ENCODE measurements around the gene NIP7.

The NIP7 gene

GRCh38 chr16:69340095-69340644, 598 bp downstream of the NIP7 start:
- TF ChIP-seq, protein P1, sequence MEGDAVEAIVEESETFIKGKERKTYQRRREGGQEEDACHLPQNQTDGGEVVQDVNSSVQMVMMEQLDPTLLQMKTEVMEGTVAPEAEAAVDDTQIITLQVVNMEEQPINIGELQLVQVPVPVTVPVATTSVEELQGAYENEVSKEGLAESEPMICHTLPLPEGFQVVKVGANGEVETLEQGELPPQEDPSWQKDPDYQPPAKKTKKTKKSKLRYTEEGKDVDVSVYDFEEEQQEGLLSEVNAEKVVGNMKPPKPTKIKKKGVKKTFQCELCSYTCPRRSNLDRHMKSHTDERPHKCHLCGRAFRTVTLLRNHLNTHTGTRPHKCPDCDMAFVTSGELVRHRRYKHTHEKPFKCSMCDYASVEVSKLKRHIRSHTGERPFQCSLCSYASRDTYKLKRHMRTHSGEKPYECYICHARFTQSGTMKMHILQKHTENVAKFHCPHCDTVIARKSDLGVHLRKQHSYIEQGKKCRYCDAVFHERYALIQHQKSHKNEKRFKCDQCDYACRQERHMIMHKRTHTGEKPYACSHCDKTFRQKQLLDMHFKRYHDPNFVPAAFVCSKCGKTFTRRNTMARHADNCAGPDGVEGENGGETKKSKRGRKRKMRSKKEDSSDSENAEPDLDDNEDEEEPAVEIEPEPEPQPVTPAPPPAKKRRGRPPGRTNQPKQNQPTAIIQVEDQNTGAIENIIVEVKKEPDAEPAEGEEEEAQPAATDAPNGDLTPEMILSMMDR (conservative IDR thresholded peaks at IDR 0.05; ENCODE audit: low read depth, low read length) = no peak
- Histone ChIP-seq H3K9ac (peak overlapping the region; percentile 87), H3K36me3 (ENCODE audit: insufficient read depth) (peaks cover 9% of the 10 kb centered on the region; the same call in 1 of the 2 replicates), H3K27ac (peak overlapping the region; percentile 72), H3K4me3 (IDR thresholded peaks at IDR 0.05; ENCODE audit: insufficient read depth, low read depth, low read length) (no peak overlapping the region), H3K4me2 (peak overlapping the region; percentile 83), H3K4me1 (ENCODE audit: low read depth, poor library complexity, severe bottlenecking) (peaks cover 24% of the 10 kb centered on the region), H4K20me1 (ENCODE audit: insufficient read depth) (no peaks in the 10 kb centered on the region), H3K79me2 (ENCODE audit: insufficient read depth, low read depth) (peaks cover 38% of the 10 kb centered on the region), H2AFZ (ENCODE audit: low read depth) (peak overlapping the region; percentile 69), H3K27me3 (ENCODE audit: insufficient read depth, low read depth) (no peaks in the 10 kb centered on the region)

- Histone ChIP-seq H3K4me3 (IDR thresholded peaks at IDR 0.05; ENCODE audit: insufficient read depth, low read depth, low read length) (no peak overlapping the region), H3K4me1 (ENCODE audit: low read depth, poor library complexity, severe bottlenecking) (peaks cover 16% of the 10 kb centered on the region), H3K36me3 (ENCODE audit: insufficient read depth) (peaks cover 9% of the 10 kb centered on the region; the same call in 1 of the 2 replicates)
These were observed 4.6 kb downstream of the NIP7 start for GRCh38 chr16:69344171-69344570.

GRCh38 chr16:69345923-69346322, 6.4 kb downstream of the NIP7 start:
- Histone ChIP-seq H2AFZ (ENCODE audit: low read depth) (no peak overlapping the region), H3K79me2 (ENCODE audit: insufficient read depth, low read depth) (peaks cover 15% of the 10 kb centered on the region), H3K4me2 (no peak overlapping the region), H3K27ac (no peak overlapping the region), H3K27me3 (ENCODE audit: insufficient read depth, low read depth) (no peaks in the 10 kb centered on the region), H4K20me1 (ENCODE audit: insufficient read depth) (no peaks in the 10 kb centered on the region), H3K36me3 (ENCODE audit: insufficient read depth) (peaks cover 9% of the 10 kb centered on the region; the same call in 1 of the 2 replicates), H3K4me1 (ENCODE audit: low read depth, poor library complexity, severe bottlenecking) (peaks cover 11% of the 10 kb centered on the region), H3K4me3 (IDR thresholded peaks at IDR 0.05; ENCODE audit: insufficient read depth, low read depth, low read length) (no peak overlapping the region), H3K9ac (no peak overlapping the region)
- TF ChIP-seq, protein P1 (conservative IDR thresholded peaks at IDR 0.05; ENCODE audit: low read depth, low read length) = no peak

More at GRCh38 chr16:69344171-69344570, 4.6 kb downstream of the NIP7 start:
- TF ChIP-seq, protein P1 (conservative IDR thresholded peaks at IDR 0.05; ENCODE audit: low read depth, low read length) = no peak
- no peak overlapping the region for H3K27ac ChIP-seq
- no peak overlapping the region for H3K9ac ChIP-seq
- no peak overlapping the region for H3K4me2 ChIP-seq
- H4K20me1 ChIP-seq (ENCODE audit: insufficient read depth) = no peaks in the 10 kb centered on the region
- H3K79me2 ChIP-seq (ENCODE audit: insufficient read depth, low read depth) = peaks cover 28% of the 10 kb centered on the region
- no peak overlapping the region for H2AFZ ChIP-seq (ENCODE audit: low read depth)
- H3K27me3 ChIP-seq (ENCODE audit: insufficient read depth, low read depth) = no peaks in the 10 kb centered on the region

DNA sequence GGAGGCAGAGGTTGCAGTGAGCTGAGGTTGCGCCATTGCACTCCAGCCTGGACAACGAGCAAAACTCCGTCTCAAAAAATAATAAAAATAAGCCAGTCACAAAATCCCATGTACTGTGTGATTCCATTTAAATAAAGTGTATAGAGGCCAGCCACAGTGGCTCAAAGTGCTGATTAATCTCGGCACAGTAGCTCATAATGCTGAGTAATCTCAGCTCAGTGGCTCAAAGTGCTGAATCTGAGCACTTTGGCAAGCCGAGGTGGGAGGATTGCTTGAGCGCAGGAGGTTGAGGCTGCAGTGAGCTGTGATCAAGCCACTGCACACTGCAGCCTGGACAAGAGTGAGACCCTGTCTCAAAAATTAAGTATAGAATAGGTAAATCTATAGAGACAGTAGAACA, 7.1 kb downstream of the NIP7 start:
- H3K4me2 ChIP-seq = no peak overlapping the region
- no peak overlapping the region for H3K9ac ChIP-seq
- no peak overlapping the region for H3K4me3 ChIP-seq (IDR thresholded peaks at IDR 0.05; ENCODE audit: insufficient read depth, low read depth, low read length)
- H3K27me3 ChIP-seq (ENCODE audit: insufficient read depth, low read depth) = no peaks in the 10 kb centered on the region
- H3K4me1 ChIP-seq (ENCODE audit: low read depth, poor library complexity, severe bottlenecking) = peaks cover 4% of the 10 kb centered on the region
- H3K36me3 ChIP-seq (ENCODE audit: insufficient read depth) = peaks cover 5% of the 10 kb centered on the region; the same call in 1 of the 2 replicates
- peaks cover 7% of the 10 kb centered on the region for H3K79me2 ChIP-seq (ENCODE audit: insufficient read depth, low read depth)
- no peak overlapping the region for H3K27ac ChIP-seq
- no peaks in the 10 kb centered on the region for H4K20me1 ChIP-seq (ENCODE audit: insufficient read depth)
- TF ChIP-seq, protein P1 (conservative IDR thresholded peaks at IDR 0.05; ENCODE audit: low read depth, low read length) = no peak
- H2AFZ ChIP-seq (ENCODE audit: low read depth) = no peak overlapping the region

All from KMS-11 (cell line).